H1 (cell line): ENCODE data around the gene GALNT9. TPM values are rescaled to one million over a fixed set of nuclear protein-coding genes. Genes with fewer than 3 reads are reported as not detected.
A peak's percentile ranks its signal among the peaks of the same experiment; 100 is the strongest.

ENCODE experiments used
- CTCF ChIA-PET: fragments of 300-600 bp; sonication (Branson Sonifier 250); formaldehyde crosslinking; loops from one replicate; lab custom pipeline; 2021; ENCODE audit not compliant: partially characterized antibody; lab: Charles Lee
- POLR2A ChIA-PET: fragments of 300-600 bp; sonication (Branson Sonifier 250); formaldehyde crosslinking; loops from one replicate; lab custom pipeline; 2021; ENCODE audit warnings: inconsistent platforms; ENCODE audit not compliant: partially characterized antibody; lab: Charles Lee
- DNase-seq, 2 experiments: peaks; one replicate each; pipeline versions ENCODE4 v3.0.0 to v3.0.0-alpha.2; 2010 to 2022; ENCODE audit warnings: low spot score in 2 of 2, low read depth in 1 of 2, mixed read lengths in 1 of 2
- FAIRE-seq: peaks from 2 replicates; lab custom pipeline; 2011; peaks lifted over from hg19 to GRCh38; lab: Jason Lieb, UNC
- H2AFZ ChIP-seq: 2 replicates; pipeline ENCODE4 v1.8.1; 2012; ENCODE audit warnings: low read length, inconsistent platforms
- H2AK5ac ChIP-seq: 2 replicates; pipeline ENCODE4 v1.6.1; 2013; ENCODE audit warnings: low read depth, low read length
- H2BK120ac ChIP-seq: replicated peaks from 2 replicates; pipeline ENCODE3; 2013; ENCODE audit warnings: low read depth, low read length, inconsistent platforms
- H2BK12ac ChIP-seq: 2 replicates; pipeline ENCODE4 v1.6.1; 2013; ENCODE audit warnings: low read depth, low read length
- H2BK15ac ChIP-seq: 2 replicates; pipeline ENCODE4 v1.6.1; 2013; ENCODE audit warnings: low read length
- H2BK20ac ChIP-seq: 2 replicates; pipeline ENCODE4 v1.6.1; 2013; ENCODE audit warnings: low read length
- H2BK5ac ChIP-seq: 2 replicates; pipeline ENCODE4 v1.6.1; 2013; ENCODE audit warnings: low read depth, low read length
- H3K14ac ChIP-seq: 2 replicates; pipeline ENCODE4 v1.6.1; 2013; ENCODE audit warnings: inconsistent platforms; ENCODE audit not compliant: insufficient read length
- H3K18ac ChIP-seq: 2 replicates; pipeline ENCODE4 v1.6.1; 2013; ENCODE audit warnings: low read length; ENCODE audit errors: extremely low read depth
- H3K23ac ChIP-seq: 2 replicates; pipeline ENCODE4 v1.6.1; 2013; ENCODE audit warnings: inconsistent platforms; ENCODE audit not compliant: insufficient read length
- H3K23me2 ChIP-seq: 2 replicates; pipeline ENCODE4 v1.6.1; 2013; ENCODE audit warnings: low read depth, low read length
- H3K27ac ChIP-seq: 2 replicates; pipeline ENCODE4 v1.6.1; 2011; ENCODE audit warnings: low read depth, low read length, inconsistent platforms
- H3K27me3 ChIP-seq, 4 experiments: replicated peaks in 1 of 4; 1 replicate in 1 of 4; 2 replicates in 3 of 4; pipeline versions ENCODE4 v1.6.1 to v1.8.1; 2011 to 2013; ENCODE audit warnings: low read length in 3 of 4, mild to moderate bottlenecking in 3 of 4, inconsistent platforms in 2 of 4, mixed read lengths in 2 of 4, moderate library complexity in 1 of 4; ENCODE audit not compliant: control insufficient read depth in 3 of 4, insufficient read depth in 3 of 4; ENCODE audit errors: extremely low read depth in 1 of 4
- H3K36me3 ChIP-seq, 4 experiments: 2 replicates each; pipeline versions ENCODE4 v1.6.1 to v1.8.1; 2011 to 2013; ENCODE audit warnings: mild to moderate bottlenecking in 4 of 4, low read length in 3 of 4, moderate library complexity in 2 of 4, control low read depth in 1 of 4, inconsistent platforms in 1 of 4; ENCODE audit not compliant: insufficient read depth in 4 of 4, control insufficient read depth in 2 of 4
- H3K4ac ChIP-seq: replicated peaks from 2 replicates; pipeline ENCODE3; 2013; ENCODE audit warnings: low read length, low read depth, mixed read lengths, inconsistent platforms; ENCODE audit not compliant: insufficient read length
- H3K4me1 ChIP-seq, 4 experiments: replicated peaks in 1 of 4; 1 replicate in 1 of 4; 2 replicates in 3 of 4; pipeline versions ENCODE4 v1.6.1 to v1.8.1; 2011 to 2013; ENCODE audit warnings: low read length in 3 of 4, inconsistent platforms in 2 of 4, mixed read lengths in 1 of 4; ENCODE audit not compliant: insufficient read depth in 4 of 4, control insufficient read depth in 3 of 4
- H3K4me2 ChIP-seq, 2 experiments: 2 replicates each; pipeline versions ENCODE4 v1.6.1 to v1.8.1; 2011 to 2013; ENCODE audit warnings: low read depth in 2 of 2, low read length in 2 of 2, control low read depth in 1 of 2, inconsistent platforms in 1 of 2, mild to moderate bottlenecking in 1 of 2; ENCODE audit not compliant: insufficient read depth in 1 of 2
- H3K4me3 ChIP-seq, 4 experiments: fragments of 200-600, 300-600 bp in 1 of 4; sonication (generic), shearing (Covaris generic), sonication (Bioruptor Twin) in 1 of 4; 2 replicates each; pipeline versions ENCODE4 v1.5.1 to v1.8.1; 2011 to 2016; ENCODE audit warnings: low read length in 4 of 4, low read depth in 3 of 4, control low read depth in 2 of 4, inconsistent platforms in 2 of 4, mild to moderate bottlenecking in 2 of 4, mixed read lengths in 1 of 4, moderate library complexity in 1 of 4; ENCODE audit not compliant: insufficient read depth in 2 of 4; ENCODE audit errors: extremely low read depth in 1 of 4
- H3K56ac ChIP-seq: replicated peaks from 2 replicates; pipeline ENCODE3; 2013; ENCODE audit warnings: low read depth, mild to moderate bottlenecking, mixed read lengths, low read length, inconsistent platforms; ENCODE audit not compliant: insufficient read length
- H3K79me1 ChIP-seq: 2 replicates; pipeline ENCODE4 v1.6.1; 2013; ENCODE audit warnings: low read depth, low read length, control low read depth
- H3K79me2 ChIP-seq, 2 experiments: 2 replicates each; pipeline versions ENCODE4 v1.6.1 to v1.8.1; 2012 to 2013; ENCODE audit warnings: low read length in 2 of 2, mild to moderate bottlenecking in 2 of 2, inconsistent platforms in 1 of 2; ENCODE audit not compliant: insufficient read depth in 2 of 2, control insufficient read depth in 1 of 2
- H3K9ac ChIP-seq, 4 experiments: replicated peaks in 1 of 4; 1 replicate in 1 of 4; 2 replicates in 3 of 4; pipeline versions ENCODE4 v1.6.1 to v1.8.1; 2011 to 2013; ENCODE audit warnings: low read depth in 3 of 4, low read length in 3 of 4, control low read depth in 2 of 4, mild to moderate bottlenecking in 2 of 4, moderate library complexity in 2 of 4, inconsistent platforms in 1 of 4; ENCODE audit errors: extremely low read depth in 1 of 4
- H3K9me3 ChIP-seq, 2 experiments: 2 replicates each; pipeline versions ENCODE4 v1.6.1 to v1.8.1; 2012 to 2013; ENCODE audit warnings: mild to moderate bottlenecking in 2 of 2, moderate library complexity in 2 of 2, control low read depth in 1 of 2, inconsistent platforms in 1 of 2, low read depth in 1 of 2, low read length in 1 of 2, mixed read lengths in 1 of 2; ENCODE audit not compliant: insufficient read depth in 2 of 2
- H4K20me1 ChIP-seq, 2 experiments: replicated peaks in 1 of 2; 2 replicates each; pipeline versions ENCODE3 to v1.8.1; 2011 to 2013; ENCODE audit warnings: inconsistent platforms in 2 of 2, low read length in 2 of 2, mild to moderate bottlenecking in 1 of 2; ENCODE audit not compliant: insufficient read depth in 2 of 2, control insufficient read depth in 1 of 2
- H4K5ac ChIP-seq: 2 replicates; pipeline ENCODE4 v1.6.1; 2013; ENCODE audit warnings: low read length, low read depth, mixed read lengths, inconsistent platforms; ENCODE audit not compliant: insufficient read length
- H4K8ac ChIP-seq: 2 replicates; pipeline ENCODE4 v1.8.0; 2013; ENCODE audit warnings: mild to moderate bottlenecking, moderate library complexity, low read length, inconsistent platforms; ENCODE audit not compliant: insufficient read depth; ENCODE audit errors: extremely low read depth
- H4K91ac ChIP-seq: replicated peaks from 2 replicates; pipeline ENCODE3; 2013; ENCODE audit warnings: low read length, mixed read lengths, inconsistent platforms; ENCODE audit not compliant: insufficient read length
- BCL11A ChIP-seq, 2 experiments: IDR thresholded peaks; one replicate each; pipeline ENCODE4 v1.6.1; 2011; ENCODE audit warnings: low read depth in 2 of 2, low read length in 2 of 2, mild to moderate bottlenecking in 2 of 2
- CHD2 ChIP-seq: IDR thresholded peaks from 2 replicates; pipeline ENCODE4 v1.6.1; 2012; ENCODE audit warnings: low read length, improper control_type of control experiment
- CTBP2 ChIP-seq: IDR thresholded peaks from 2 replicates; pipeline ENCODE4 v1.7.0; 2011; ENCODE audit warnings: borderline replicate concordance, mild to moderate bottlenecking, moderate library complexity, mixed read lengths, low read length; ENCODE audit not compliant: insufficient read depth, insufficient read length
- FOSL1 ChIP-seq: IDR thresholded peaks from 2 replicates; pipeline ENCODE4 v1.6.1; 2011; ENCODE audit warnings: mild to moderate bottlenecking, low read depth, low read length, moderate library complexity; ENCODE audit not compliant: insufficient read depth
- GABPA ChIP-seq: IDR thresholded peaks from 2 replicates; pipeline ENCODE4 v1.6.1; 2011; ENCODE audit warnings: mild to moderate bottlenecking, low read length, moderate library complexity, borderline replicate concordance; ENCODE audit not compliant: insufficient read depth
- JUND ChIP-seq: IDR thresholded peaks from 2 replicates; pipeline ENCODE4 v1.6.1; 2011; ENCODE audit warnings: mild to moderate bottlenecking, improper control_type of control experiment, low read length
- NANOG ChIP-seq: IDR thresholded peaks from 2 replicates; pipeline ENCODE4 v1.6.1; 2011; ENCODE audit warnings: low read length, low read depth, mild to moderate bottlenecking, inconsistent platforms; ENCODE audit not compliant: insufficient read depth, poor library complexity, severe bottlenecking
- TAF1 ChIP-seq: IDR thresholded peaks from 2 replicates; pipeline ENCODE4 v1.6.1; 2011; ENCODE audit warnings: mild to moderate bottlenecking, low read depth, low read length
- TBP ChIP-seq: IDR thresholded peaks from 2 replicates; pipeline ENCODE4 v1.6.1; 2011; ENCODE audit warnings: low read depth, low read length, improper control_type of control experiment
- USF2 ChIP-seq: IDR thresholded peaks from 2 replicates; pipeline ENCODE4 v1.6.1; 2011; ENCODE audit warnings: low read length, improper control_type of control experiment
- WGBS, 2 experiments: shearing (Covaris generic) in 1 of 2; methylation state at CpG; one replicate each; pipeline versions ENCODE4 v1.1.6 to v1.1.7; 2013 to 2015; ENCODE audit warnings: low lambda C conversion rate in 2 of 2, mixed read lengths in 2 of 2, inconsistent platforms in 1 of 2, low coverage in 1 of 2, missing lambda C conversion rate in 1 of 2; ENCODE audit not compliant: insufficient replicate concordance in 2 of 2, insufficient coverage in 1 of 2, insufficient read length in 1 of 2; ENCODE audit errors: extremely low coverage in 1 of 2, missing lambda C conversion rate in 1 of 2; 5-methylcytosine and 5-hydroxymethylcytosine counted together
- polyA plus RNA-seq, 7 experiments: library from polyadenylated mRNA; depleted of rRNA in 3 of 7; stranded (reverse) in 5 of 7; unstranded in 2 of 7; fragments of >200 nt in 5 of 7; fragments of 200-250 nt in 2 of 7; gene quantifications; 1 replicate in 5 of 7; 2 replicates in 1 of 7; 4 replicates in 1 of 7; pipeline versions ENCODE4 v1.2.1 to v1.2.3, GENCODE V29; 2011 to 2013; ENCODE audit warnings: missing spikeins in 2 of 7, mixed read lengths in 2 of 7
- total RNA-seq: library from RNA; stranded (reverse); fragmentation: NEBNext Ultra II Directional; extraction: Animal tissue kit (Norgen Biotek cat#: 25700); gene quantifications from 2 replicates; pipeline ENCODE4 v1.2.1, GENCODE V29; 2021

The GALNT9 gene
- total and polyA plus RNA-seq, 2 of the 8 experiments (the other 6 are each of a cell fraction or from before 2014, with no cell fraction given) = 2.0 to 3.6 TPM

- no peak overlapping the region for H3K14ac ChIP-seq
- H4K5ac ChIP-seq = no peak overlapping the region
- TF ChIP-seq CHD2 = no peak
- TF ChIP-seq CTBP2 = no peak
- TF ChIP-seq JUND = no peak
- TF ChIP-seq BCL11A (IDR thresholded peaks at IDR 0.05; ENCODE audit: low read depth in 2 of 2, low read length in 2 of 2) = no peak
- TF ChIP-seq TBP = no peak
- TF ChIP-seq TAF1 = no peak
- TF ChIP-seq NANOG = no peak
- no peak for TF ChIP-seq GABPA
- TF ChIP-seq FOSL1 = no peak
- no peak for TF ChIP-seq USF2
- H3K23ac ChIP-seq = no peak overlapping the region
- H4K8ac ChIP-seq = no peak overlapping the region
- H2AK5ac ChIP-seq = no peak overlapping the region
- H3K79me2 ChIP-seq = no peaks in the 10 kb centered on the region
- no peak overlapping the region for H2BK5ac ChIP-seq
- no peak overlapping the region for H2BK15ac ChIP-seq
- no peak overlapping the region for H4K91ac ChIP-seq
- H2BK120ac ChIP-seq = no peak overlapping the region
- peaks cover 1 to 13% (median 9%) of the 10 kb centered on the region in 4 experiments for H3K27me3 ChIP-seq
- no peak overlapping the region for H3K27ac ChIP-seq
- no peak overlapping the region for H2BK20ac ChIP-seq
- no peaks in the 10 kb centered on the region for H3K79me1 ChIP-seq
- no peak overlapping the region for H2AFZ ChIP-seq
- 87% methylated on average over 17 of the region's 23 CpGs; no CpG with 5 or more reads in 1 of the 2 experiments for WGBS, 2 experiments
- H3K4ac ChIP-seq = no peak overlapping the region
- H3K36me3 ChIP-seq = no peaks in the 10 kb centered on the region
- no peak overlapping the region for H3K9ac ChIP-seq
- DNase-seq = no peak
- H3K18ac ChIP-seq = no peak overlapping the region
- peaks cover 0 to 2% (median 2%) of the 10 kb centered on the region in 4 experiments; a peak in 3 of 7 replicates for H3K4me1 ChIP-seq
- peaks cover 0 to 9% of the 10 kb centered on the region in 2 experiments for H4K20me1 ChIP-seq
- H3K9me3 ChIP-seq = 0 out of 4 replicates have a peak, but pooled peaks cover 0 to under 1% of the 10 kb centered on the region in 2 experiments
- FAIRE-seq = no peak
- H3K4me2 ChIP-seq = no peak overlapping the region
- peaks cover 9% of the 10 kb centered on the region for H3K23me2 ChIP-seq
- no peak overlapping the region for H3K4me3 ChIP-seq
- ChIA-PET POLR2A (no interaction called here), CTCF (interaction anchor here (0.6 to 4.9 kb wide), 7 partner anchors 11 to 191 kb away, joined by 3 to 28 read pairs (median 9); no protein-coding TSS in a partner anchor)
- 0 out of 2 replicates have a peak overlapping the region, but pooled peaks have one; percentile 27 for H2BK12ac ChIP-seq
- H3K56ac ChIP-seq = no peak overlapping the region
These were observed 15.2 kb upstream of the GALNT9 start for GRCh38 chr12:132344601-132345000.
